ENCODE results near the gene CST9. TPM values are rescaled to one million over a fixed set of nuclear protein-coding genes. Genes with fewer than 3 reads are reported as not detected.

Gene CST9
- total and polyA plus RNA-seq, 2 of the 13 experiments (the other 11 are each of a cell fraction or from before 2014, with no cell fraction given), result 0.07 TPM; not detected in 1

- TF ChIP-seq HNRNPK (IDR thresholded peaks at IDR 0.05; ENCODE audit: low read depth, low read length, poor library complexity, severe bottlenecking) (peak; percentile 98), ZFP41 (CRISPR knock-in tag; IDR thresholded peaks at IDR 0.05; ENCODE audit: borderline replicate concordance) (peak; percentile 62; the same call in 1 of the 2 replicates), ZNF235 (CRISPR knock-in tag; IDR thresholded peaks at IDR 0.05; ENCODE audit: borderline replicate concordance) (peak; percentile 99), MTF1 (CRISPR knock-in tag; IDR thresholded peaks at IDR 0.05) (no peak), ZNF251 (CRISPR knock-in tag; IDR thresholded peaks at IDR 0.05) (no peak), U2AF1 (optimal IDR thresholded peaks at IDR 0.05; ENCODE audit: low read depth, low read length) (peak; percentile 23), SNRNP70 (IDR thresholded peaks at IDR 0.05; ENCODE audit: low read depth, low read length) (no peak), ZSCAN21 (CRISPR knock-in tag; IDR thresholded peaks at IDR 0.05; ENCODE audit: borderline replicate concordance) (peak; percentile 90; the same call in 1 of the 2 replicates), GZF1 (CRISPR knock-in tag; IDR thresholded peaks at IDR 0.05) (no peak), ZFX (CRISPR knock-in tag; IDR thresholded peaks at IDR 0.05; ENCODE audit: low read depth) (peak; percentile 98), ATAD3A (CRISPR knock-in tag; IDR thresholded peaks at IDR 0.05) (peak; percentile 67; the same call in 1 of the 2 replicates), ZNF784 (CRISPR knock-in tag; IDR thresholded peaks at IDR 0.05; ENCODE audit: borderline replicate concordance) (peak; percentile 97), MTA3 (CRISPR knock-in tag; IDR thresholded peaks at IDR 0.05) (no peak), ZBTB42 (CRISPR knock-in tag; IDR thresholded peaks at IDR 0.05) (no peak), ZMAT3 (CRISPR knock-in tag; conservative IDR thresholded peaks at IDR 0.05) (peak; percentile 87), ZNF775 (CRISPR knock-in tag; IDR thresholded peaks at IDR 0.05; ENCODE audit: borderline replicate concordance) (0 out of 2 replicates have a peak, but pooled peaks have one; percentile 21), GMEB2 (CRISPR knock-in tag; IDR thresholded peaks at IDR 0.05; ENCODE audit: low read depth) (0 out of 2 replicates have a peak, but pooled peaks have one; percentile 47), JDP2 (CRISPR knock-in tag; IDR thresholded peaks at IDR 0.05; ENCODE audit: borderline replicate concordance) (peak; percentile 55; the same call in 1 of the 2 replicates), MEIS1 (CRISPR knock-in tag; IDR thresholded peaks at IDR 0.05; ENCODE audit: borderline replicate concordance) (peak; percentile 64), ZBTB20 (CRISPR knock-in tag; IDR thresholded peaks at IDR 0.05; ENCODE audit: borderline replicate concordance, low read depth) (no peak), ZNF207 (IDR thresholded peaks at IDR 0.05; ENCODE audit: borderline replicate concordance) (no peak), RFX5 (IDR thresholded peaks at IDR 0.05; ENCODE audit: low read depth, low read length) (no peak), MXD4 (CRISPR knock-in tag; IDR thresholded peaks at IDR 0.05) (peak; percentile 96), MTA1 (CRISPR knock-in tag; IDR thresholded peaks at IDR 0.05; ENCODE audit: borderline replicate concordance) (peak; percentile 88), NFYB (CRISPR knock-in tag; IDR thresholded peaks at IDR 0.05) (no peak)
- TF ChIP-seq, protein P1, sequence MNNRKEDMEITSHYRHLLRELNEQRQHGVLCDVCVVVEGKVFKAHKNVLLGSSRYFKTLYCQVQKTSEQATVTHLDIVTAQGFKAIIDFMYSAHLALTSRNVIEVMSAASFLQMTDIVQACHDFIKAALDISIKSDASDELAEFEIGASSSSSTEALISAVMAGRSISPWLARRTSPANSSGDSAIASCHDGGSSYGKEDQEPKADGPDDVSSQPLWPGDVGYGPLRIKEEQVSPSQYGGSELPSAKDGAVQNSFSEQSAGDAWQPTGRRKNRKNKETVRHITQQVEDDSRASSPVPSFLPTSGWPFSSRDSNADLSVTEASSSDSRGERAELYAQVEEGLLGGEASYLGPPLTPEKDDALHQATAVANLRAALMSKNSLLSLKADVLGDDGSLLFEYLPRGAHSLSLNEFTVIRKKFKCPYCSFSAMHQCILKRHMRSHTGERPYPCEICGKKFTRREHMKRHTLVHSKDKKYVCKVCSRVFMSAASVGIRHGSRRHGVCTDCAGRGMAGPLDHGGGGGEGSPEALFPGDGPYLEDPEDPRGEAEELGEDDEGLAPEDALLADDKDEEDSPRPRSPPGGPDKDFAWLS (CRISPR knock-in tag; IDR thresholded peaks at IDR 0.05; ENCODE audit: borderline replicate concordance), result no peak; the same call in 1 of the 2 replicates
Measured at GRCh38 chr20:23637282-23638221, 31.8 kb upstream of the CST9 start, which contains the start of gene CST3 (continued).

All from HepG2 (cell line).